AG04449 (cell line): ENCODE results near the gene CFAP410.

Experiments used
- CTCF ChIA-PET: fragments of 350-600 bp; formaldehyde crosslinking; extraction: SDS; loops from one replicate; lab custom pipeline; 2021; ENCODE audit warnings: antibody characterized with exemption; lab: Yijun Ruan, JAX
- POLR2A ChIA-PET: fragments of 400-600, 350-600 bp; formaldehyde crosslinking; extraction: SDS; loops from one replicate; lab custom pipeline; 2020; ENCODE audit warnings: antibody characterized with exemption, inconsistent platforms; lab: Yijun Ruan, JAX
- DNase-seq: peaks from one replicate; pipeline ENCODE4 v3.0.0-alpha.2; 2010; ENCODE audit warnings: low read depth, low spot score
- H3K4me3 ChIP-seq: 2 replicates; pipeline ENCODE4 v1.5.1; 2011; ENCODE audit warnings: low read depth, mild to moderate bottlenecking, control low read depth, low read length
- CTCF ChIP-seq: IDR thresholded peaks from one replicate; pipeline ENCODE4 v1.5.1; 2011; ENCODE audit warnings: mild to moderate bottlenecking, moderate library complexity, low read length, control low read depth, inconsistent platforms; ENCODE audit not compliant: insufficient read depth; ENCODE audit errors: missing control alignments

The CFAP410 gene

GRCh38 chr21:44329086-44329889 lies 9.9 kb downstream of the CFAP410 start:
- no peak overlapping the region for H3K4me3 ChIP-seq
- ChIA-PET CTCF (interaction anchor here (0.7 to 1.1 kb wide), 3 partner anchors 9 to 28 kb away, joined by 3 to 4 read pairs (median 3); no protein-coding TSS in a partner anchor), POLR2A (interaction anchor here (1.6 kb wide), 1 partner anchor 9 kb away, joined by 3 read pairs; no protein-coding TSS in a partner anchor)
- TF ChIP-seq CTCF, result no peak
- no peak for DNase-seq

GRCh38 chr21:44328242-44328895 lies 10.8 kb downstream of the CFAP410 start:
- ChIA-PET CTCF (interaction anchor here (0.7 to 1.0 kb wide), 3 partner anchors 9 to 23 kb away, joined by 3 to 4 read pairs (median 3); no protein-coding TSS in a partner anchor), POLR2A (interaction anchor here (1.6 kb wide), 1 partner anchor 10 kb away, joined by 3 read pairs; no protein-coding TSS in a partner anchor)
- DNase-seq, result no peak
- no peak for TF ChIP-seq CTCF
- no peak overlapping the region for H3K4me3 ChIP-seq

DNA sequence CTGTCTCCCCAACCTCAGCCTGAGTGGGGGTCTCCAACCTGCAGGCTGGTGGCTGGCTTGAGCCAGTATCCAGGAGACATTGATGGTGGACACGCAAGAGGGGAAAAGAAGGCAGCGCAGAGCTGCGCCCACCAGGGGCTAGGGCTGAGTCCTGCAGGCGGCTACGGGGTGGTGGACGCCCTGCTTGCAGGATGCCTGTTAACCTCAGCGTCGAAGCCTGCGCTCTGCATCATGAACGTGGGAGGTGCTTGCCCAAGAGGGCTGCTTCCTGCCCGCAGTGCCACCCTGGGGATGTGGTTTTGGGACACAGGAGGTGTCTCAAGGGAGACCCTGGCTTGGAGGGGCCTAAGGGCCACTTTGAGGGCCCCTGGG lies 11.6 kb downstream of the CFAP410 start:
- no peak for DNase-seq
- H3K4me3 ChIP-seq, result no peak overlapping the region
- CTCF ChIA-PET, result interaction anchor here (0.8 kb wide), 1 partner anchor 12 kb away, joined by 3 read pairs; no protein-coding TSS in a partner anchor
- TF ChIP-seq CTCF, result no peak
- POLR2A ChIA-PET, result no interaction called here

DNA sequence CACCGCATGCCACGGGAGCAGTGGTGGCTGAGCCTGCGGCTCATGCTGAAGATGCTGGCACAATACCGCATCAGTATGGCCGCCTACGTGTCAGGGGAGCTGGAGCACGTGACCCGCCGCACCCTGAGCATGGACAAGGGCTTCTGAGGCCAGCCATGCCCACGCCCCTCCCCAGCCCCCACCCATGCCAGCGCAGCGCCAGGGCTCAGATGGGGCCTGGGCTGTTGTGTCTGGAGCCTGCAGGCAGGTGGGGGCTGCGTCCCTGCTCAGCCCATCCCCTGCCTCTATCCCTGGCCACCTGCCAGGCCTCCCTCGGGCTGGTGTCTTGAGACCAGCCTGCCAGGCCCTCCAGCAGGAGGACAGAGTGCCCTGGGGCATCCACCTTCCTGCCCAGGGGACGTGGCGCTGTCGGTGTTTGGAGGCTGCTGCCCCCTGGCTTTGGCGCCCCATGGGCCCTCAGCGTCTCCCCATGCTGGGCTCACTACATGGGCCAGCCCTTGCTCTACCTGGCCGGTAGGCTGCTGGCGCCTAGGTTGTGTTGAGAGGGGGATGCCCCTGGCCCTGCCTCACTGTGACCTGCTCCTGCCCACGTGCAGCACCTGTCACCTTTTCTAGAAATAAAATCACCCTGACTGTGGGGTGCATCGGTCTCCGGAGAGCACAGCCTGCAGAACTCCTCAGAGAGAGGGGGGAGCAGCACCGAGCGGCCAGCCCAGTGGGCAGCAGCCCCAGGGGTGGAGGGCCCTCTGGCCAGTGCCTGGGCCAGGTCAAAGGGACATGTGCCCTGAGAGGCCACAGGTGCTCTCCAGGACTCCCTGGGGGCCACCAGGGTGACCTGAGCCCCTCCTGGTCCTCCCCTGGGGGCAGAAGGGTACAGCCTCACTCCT lies 12.2 kb downstream of the CFAP410 start:
- DNase-seq, result no peak
- CTCF ChIA-PET, result no interaction called here
- no peak for TF ChIP-seq CTCF
- H3K4me3 ChIP-seq, result no peak overlapping the region
- POLR2A ChIA-PET, result no interaction called here

DNA sequence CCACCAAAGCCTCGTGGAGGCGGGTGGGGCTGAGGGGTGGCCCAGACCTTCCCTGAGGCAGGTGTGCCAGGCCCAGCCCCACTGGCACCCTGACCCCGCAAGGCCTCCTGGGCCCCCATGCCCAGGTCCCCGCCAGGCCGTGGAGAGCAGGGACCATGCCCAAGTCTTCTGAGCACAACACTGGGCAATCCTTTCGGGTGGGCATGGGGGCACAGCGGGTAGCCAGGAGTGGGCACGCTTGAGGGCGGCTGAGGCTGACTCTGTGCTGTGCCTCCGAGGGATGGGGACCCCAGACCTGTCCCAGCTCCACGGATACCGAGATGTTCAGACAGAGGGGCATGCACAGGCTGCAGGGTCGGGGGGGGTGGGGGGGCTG lies 12.9 kb downstream of the CFAP410 start:
- ChIA-PET POLR2A (interaction anchor here (0.7 kb wide), 1 partner anchor 11 kb away, joined by 4 read pairs; no protein-coding TSS in a partner anchor), CTCF (interaction anchor here (1.5 kb wide), 1 partner anchor 11 kb away, joined by 5 read pairs; no protein-coding TSS in a partner anchor)
- no peak overlapping the region for H3K4me3 ChIP-seq
- DNase-seq, result no peak
- TF ChIP-seq CTCF, result no peak
